NCI-H146 treated with DMSO at 0.1 percent for 48 hours (cell line): ENCODE results near the gene ATG2B.

ENCODE experiments used
- DNase-seq: peaks from one replicate; lab custom pipeline; 2025; ENCODE audit not compliant: unreplicated experiment; lab: John Stamatoyannopoulos, UW

Gene ATG2B

GRCh38 chr14:96231526-96232130 lies 131.5 kb downstream of the ATG2B start:
- DNase-seq: no peak

- DNase-seq: no peak
Observed at GRCh38 chr14:96231056-96231455, 132.1 kb downstream of the ATG2B start.

- DNase-seq: no peak
Observed at GRCh38 chr14:96229315-96229714, 133.8 kb downstream of the ATG2B start.
